ENCODE data around the gene RUNX2.

RUNX2 gene

GRCh38 chr6:45351667-45352066 is 23.5 kb downstream of the RUNX2 start:
- no peak for DNase-seq

- DNase-seq = no peak
These were observed 25.5 kb downstream of the RUNX2 start for GRCh38 chr6:45353654-45354053.

GRCh38 chr6:45364466-45364865 is 36.3 kb downstream of the RUNX2 start:
- no peak for DNase-seq

- DNase-seq = no peak
These were observed 36.9 kb downstream of the RUNX2 start for GRCh38 chr6:45365036-45365435.

- no peak for DNase-seq
These were observed 38.4 kb downstream of the RUNX2 start for GRCh38 chr6:45366534-45366933.

GRCh38 chr6:45367999-45368398 is 39.9 kb downstream of the RUNX2 start:
- DNase-seq = no peak

GRCh38 chr6:45369870-45370269 is 41.7 kb downstream of the RUNX2 start:
- DNase-seq = peak; percentile 8

GRCh38 chr6:45371924-45372573 is 43.9 kb downstream of the RUNX2 start:
- DNase-seq = no peak

GRCh38 chr6:45375449-45375848 is 47.3 kb downstream of the RUNX2 start:
- DNase-seq = no peak

GRCh38 chr6:45376310-45377042 is 48.3 kb downstream of the RUNX2 start:
- no peak for DNase-seq

- no peak for DNase-seq
These were observed 49.0 kb downstream of the RUNX2 start for GRCh38 chr6:45377043-45377553.

- peak; percentile 97 for DNase-seq
These were observed 49.6 kb downstream of the RUNX2 start, which contains the start of gene SUPT3H for GRCh38 chr6:45377554-45378333. Gene SUPT3H, minus strand, starts transcription at chr6:45377934.

GRCh38 chr6:45378334-45378926 is 50.3 kb downstream of the RUNX2 start:
- no peak for DNase-seq

- no peak for DNase-seq
These were observed 54.3 kb downstream of the RUNX2 start for GRCh38 chr6:45382391-45382790.

GRCh38 chr6:45386501-45386900 is 58.4 kb downstream of the RUNX2 start:
- DNase-seq = no peak

- DNase-seq = no peak
These were observed 59.1 kb downstream of the RUNX2 start for GRCh38 chr6:45387236-45387635.

GRCh38 chr6:45388328-45388727 is 60.2 kb downstream of the RUNX2 start:
- no peak for DNase-seq

GRCh38 chr6:45394586-45395095 is 66.5 kb downstream of the RUNX2 start:
- no peak for DNase-seq

- DNase-seq = no peak
These were observed 70.1 kb downstream of the RUNX2 start for GRCh38 chr6:45398075-45398813.

- DNase-seq = no peak
These were observed 71.9 kb downstream of the RUNX2 start for GRCh38 chr6:45400021-45400420.

GRCh38 chr6:45411959-45412358 is 83.8 kb downstream of the RUNX2 start:
- DNase-seq = no peak

GRCh38 chr6:45415315-45415714 is 87.2 kb downstream of the RUNX2 start:
- DNase-seq = no peak
